ENCODE data around the gene AARS2.
"Not testable (repeated sequence)": the region's sequence is repeated elsewhere in the genome, so short reads cannot be mapped to it uniquely, and the experiment has no call there.

AARS2 gene

GRCh38 chr6:44329858-44330257 is 16.7 kb upstream of the AARS2 start:
- no peak for DNase-seq (ENCODE audit: low read depth)

- DNase-seq (ENCODE audit: low read depth): not testable (repeated sequence)
These were observed 15.1 kb upstream of the AARS2 start for GRCh38 chr6:44328203-44328602.

- DNase-seq (ENCODE audit: low read depth): no peak
These were observed 14.6 kb upstream of the AARS2 start for GRCh38 chr6:44327760-44328159.

GRCh38 chr6:44327096-44327495 is 13.9 kb upstream of the AARS2 start:
- no peak for DNase-seq (ENCODE audit: low read depth)

GRCh38 chr6:44321210-44321609 is 8.1 kb upstream of the AARS2 start:
- DNase-seq (ENCODE audit: low read depth): no peak

GRCh38 chr6:44317136-44317631 is 4.0 kb upstream of the AARS2 start:
- not testable (repeated sequence) for DNase-seq (ENCODE audit: low read depth)

- no peak for DNase-seq (ENCODE audit: low read depth)
These were observed 3.3 kb upstream of the AARS2 start for GRCh38 chr6:44316481-44316880.

GRCh38 chr6:44315951-44316350 is 2.8 kb upstream of the AARS2 start:
- no peak for DNase-seq (ENCODE audit: low read depth)

GRCh38 chr6:44315516-44315915 is 2.4 kb upstream of the AARS2 start:
- no peak for DNase-seq (ENCODE audit: low read depth)

GRCh38 chr6:44314657-44315056 is 1.5 kb upstream of the AARS2 start:
- not testable (repeated sequence) for DNase-seq (ENCODE audit: low read depth)

GRCh38 chr6:44311767-44312166 is 1.4 kb downstream of the AARS2 start:
- no peak for DNase-seq (ENCODE audit: low read depth)

- no peak for DNase-seq (ENCODE audit: low read depth)
These were observed 1.8 kb downstream of the AARS2 start for GRCh38 chr6:44311304-44311703.

- no peak for DNase-seq (ENCODE audit: low read depth)
These were observed 2.9 kb downstream of the AARS2 start for GRCh38 chr6:44310241-44310640.

- no peak for DNase-seq (ENCODE audit: low read depth)
These were observed 3.5 kb downstream of the AARS2 start for GRCh38 chr6:44309631-44310030.

- DNase-seq (ENCODE audit: low read depth): peak; percentile 35
These were observed 4.1 kb downstream of the AARS2 start for GRCh38 chr6:44309092-44309491.

GRCh38 chr6:44307217-44307616 is 5.9 kb downstream of the AARS2 start:
- no peak for DNase-seq (ENCODE audit: low read depth)

- DNase-seq (ENCODE audit: low read depth): no peak
These were observed 6.4 kb downstream of the AARS2 start for GRCh38 chr6:44306710-44307109.

GRCh38 chr6:44305200-44305725 is 7.9 kb downstream of the AARS2 start:
- DNase-seq (ENCODE audit: low read depth): no peak

GRCh38 chr6:44304282-44305199 is 8.6 kb downstream of the AARS2 start:
- DNase-seq (ENCODE audit: low read depth): peak; percentile 16

- DNase-seq (ENCODE audit: low read depth): no peak
These were observed 9.3 kb downstream of the AARS2 start for GRCh38 chr6:44303842-44304241.

GRCh38 chr6:44302856-44303255 is 10.3 kb downstream of the AARS2 start:
- DNase-seq (ENCODE audit: low read depth): no peak

GRCh38 chr6:44301782-44302564 is 11.2 kb downstream of the AARS2 start:
- DNase-seq (ENCODE audit: low read depth): no peak

- no peak for DNase-seq (ENCODE audit: low read depth)
These were observed 12.0 kb downstream of the AARS2 start for GRCh38 chr6:44301106-44301505.

Data from stromal cell of bone marrow (primary cell).